Measurements from ENCODE around the gene KCNQ1. TPM values are rescaled to one million over a fixed set of nuclear protein-coding genes. Genes with fewer than 3 reads are reported as not detected.

KCNQ1 gene
- total and polyA plus RNA-seq, 7 experiments from 2014 or later, result 14.7 to 46.4 (median 36.9) TPM

DNA sequence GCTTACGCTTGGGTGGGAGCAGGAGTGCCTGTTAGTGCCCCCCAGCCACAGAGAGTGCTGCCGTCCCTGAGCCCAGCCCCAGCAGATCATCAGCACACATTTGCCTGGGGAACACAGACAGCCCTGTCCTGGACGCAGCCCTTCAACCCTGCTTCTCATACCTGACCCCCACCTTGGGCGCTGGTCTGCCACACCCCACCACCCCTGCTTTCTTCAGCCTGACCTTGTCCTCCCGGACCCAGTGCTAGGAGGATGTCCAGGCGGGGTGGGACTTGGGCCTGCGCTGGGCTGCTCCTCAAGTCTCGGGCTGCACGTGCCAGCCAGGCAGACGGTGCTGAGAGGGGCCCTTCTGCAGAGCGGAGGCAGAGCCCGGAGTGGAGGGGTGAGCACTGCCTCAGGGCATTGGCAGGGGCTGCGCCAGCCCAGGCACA, 135.8 kb downstream of the KCNQ1 start:
- Histone ChIP-seq H3K4me3 (ENCODE audit: low read length) (no peak overlapping the region), H3K36me3 (ENCODE audit: control insufficient read depth in 2 of 3, insufficient read depth in 3 of 3, low read length in 3 of 3) (peaks cover 0 to 61% (median 0%) of the 10 kb centered on the region in 3 experiments), H3K9me3 (ENCODE audit: control insufficient read depth in 2 of 3, low read length in 3 of 3) (no peaks in the 10 kb centered on the region), H3K4me1 (ENCODE audit: control insufficient read depth in 2 of 2, insufficient read depth in 2 of 2, low read length in 2 of 2) (no peaks in the 10 kb centered on the region), H3K27ac (ENCODE audit: low read depth, low read length) (no peak overlapping the region), H3K27me3 (ENCODE audit: control insufficient read depth in 2 of 2, insufficient read depth in 2 of 2, low read length in 2 of 2) (no peaks in the 10 kb centered on the region)
- DNase-seq (peak in 2 of 9 donors; percentile 3 to 13), ATAC-seq (no peak)
- Mint-ChIP-seq H3K36me3 (peaks cover 0 to 3% (median 0%) of the 10 kb centered on the region in 5 donors), H3K27ac (no peak overlapping the region), H3K4me3 (no peak overlapping the region), H3K9me3 (no peaks in the 10 kb centered on the region), H3K4me1 (peaks cover 0 to 2% (median 0%) of the 10 kb centered on the region in 7 donors), H3K27me3 (no peaks in the 10 kb centered on the region)
- CTCF ChIA-PET, result no interaction called here
- intact Hi-C loops (cut with micrococcal nuclease), result no loop called here
- POLR2A ChIA-PET, result no interaction called here

DNA sequence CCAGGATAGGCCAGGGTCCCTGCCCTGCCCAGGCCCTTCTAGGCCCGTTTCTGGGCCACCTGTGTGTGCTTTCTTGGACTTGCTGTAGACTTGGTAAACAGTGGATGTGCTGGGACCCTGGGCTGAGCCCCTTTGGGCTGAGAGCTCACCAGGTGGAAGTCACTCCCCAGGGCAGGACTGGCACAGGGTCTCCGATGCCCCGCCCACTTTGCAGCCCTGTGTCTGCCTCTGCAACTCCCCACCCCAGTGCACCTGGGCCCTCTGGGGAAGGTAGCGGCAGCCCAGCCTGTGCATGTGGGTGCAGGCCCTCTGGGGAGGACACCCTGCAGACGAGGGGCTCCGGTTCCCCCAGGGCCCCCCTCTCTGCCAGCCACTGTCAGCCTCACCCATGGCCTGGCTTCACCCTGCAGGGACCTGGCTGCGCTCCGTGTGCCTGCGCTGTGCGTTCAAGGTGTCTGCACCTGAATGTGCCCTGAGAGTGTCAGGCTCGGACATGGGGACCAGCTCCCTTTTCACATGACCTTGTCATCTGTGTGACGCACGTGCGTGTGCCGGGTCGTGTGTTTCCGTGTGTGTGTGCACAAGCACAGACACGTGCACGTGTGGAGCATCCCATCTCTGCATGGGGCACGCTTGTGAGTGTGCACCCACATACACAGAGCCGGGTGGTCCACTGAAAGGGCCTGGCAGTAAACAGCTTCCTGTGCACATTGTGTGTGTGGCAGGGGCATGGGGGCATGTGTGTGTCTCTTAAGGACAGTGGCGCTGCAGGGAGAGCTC, 136.5 kb downstream of the KCNQ1 start:
- Mint-ChIP-seq H3K4me1 (peaks cover 0 to 2% (median 0%) of the 10 kb centered on the region in 7 donors), H3K36me3 (peaks cover 0 to 3% (median 0%) of the 10 kb centered on the region in 5 donors), H3K4me3 (no peak overlapping the region), H3K27ac (no peak overlapping the region), H3K9me3 (no peaks in the 10 kb centered on the region), H3K27me3 (no peaks in the 10 kb centered on the region)
- Histone ChIP-seq H3K36me3 (ENCODE audit: control insufficient read depth in 2 of 3, insufficient read depth in 3 of 3, low read length in 3 of 3) (peaks cover 0 to 62% (median 0%) of the 10 kb centered on the region in 3 experiments), H3K27ac (ENCODE audit: low read depth, low read length) (no peak overlapping the region), H3K27me3 (ENCODE audit: control insufficient read depth in 2 of 2, insufficient read depth in 2 of 2, low read length in 2 of 2) (no peaks in the 10 kb centered on the region), H3K4me1 (ENCODE audit: control insufficient read depth in 2 of 2, insufficient read depth in 2 of 2, low read length in 2 of 2) (no peaks in the 10 kb centered on the region), H3K4me3 (ENCODE audit: low read length) (no peak overlapping the region), H3K9me3 (ENCODE audit: control insufficient read depth in 2 of 3, low read length in 3 of 3) (no peaks in the 10 kb centered on the region)
- ATAC-seq (no peak), DNase-seq (peak in 2 of 9 donors; percentile 3 to 18)
- ChIA-PET CTCF (no interaction called here), POLR2A (interaction anchor here (0.5 kb wide), 1 partner anchor 841 kb away, joined by 3 read pairs; no protein-coding TSS in a partner anchor)
- intact Hi-C loops (cut with micrococcal nuclease), result no loop called here

DNA sequence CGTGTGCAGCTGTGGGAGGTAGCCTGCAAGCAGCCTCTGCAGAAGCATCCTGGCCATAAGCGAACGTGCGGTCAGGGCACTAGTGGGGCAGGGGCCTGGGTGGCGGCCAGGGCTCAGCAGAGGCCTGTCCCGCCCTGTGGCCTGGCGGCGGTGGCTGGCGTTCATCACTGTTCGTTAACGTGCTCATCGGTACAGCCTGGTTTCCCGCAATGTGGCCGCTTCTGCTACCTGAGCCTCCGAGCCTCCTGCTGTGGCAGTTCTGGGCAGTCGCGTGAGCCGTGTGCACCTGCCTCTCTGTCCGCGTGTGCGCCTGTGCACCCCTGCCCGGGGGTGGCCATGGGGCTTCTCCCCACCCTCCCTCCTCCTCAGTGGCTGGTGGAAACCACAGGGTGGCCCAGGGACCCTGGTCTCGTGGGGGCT, 137.1 kb downstream of the KCNQ1 start:
- POLR2A ChIA-PET, result no interaction called here
- H3K27ac Mint-ChIP-seq, result no peak overlapping the region
- peak in 1 of 9 donors; percentile 13 for DNase-seq
- Histone ChIP-seq H3K27me3 (ENCODE audit: control insufficient read depth in 2 of 2, insufficient read depth in 2 of 2, low read length in 2 of 2) (no peaks in the 10 kb centered on the region), H3K4me3 (ENCODE audit: low read length) (no peak overlapping the region), H3K9me3 (ENCODE audit: control insufficient read depth in 2 of 3, low read length in 3 of 3) (no peaks in the 10 kb centered on the region), H3K27ac (ENCODE audit: low read depth, low read length) (no peak overlapping the region), H3K4me1 (ENCODE audit: control insufficient read depth in 2 of 2, insufficient read depth in 2 of 2, low read length in 2 of 2) (no peaks in the 10 kb centered on the region), H3K36me3 (ENCODE audit: control insufficient read depth in 2 of 3, insufficient read depth in 3 of 3, low read length in 3 of 3) (peaks cover 0 to 62% (median 0%) of the 10 kb centered on the region in 3 experiments)
- no peaks in the 10 kb centered on the region for H3K27me3 Mint-ChIP-seq
- intact Hi-C loops (cut with micrococcal nuclease), result no loop called here
- ATAC-seq, result no peak
- peaks cover 0 to 2% (median 0%) of the 10 kb centered on the region in 7 donors for H3K4me1 Mint-ChIP-seq
- no peak overlapping the region for H3K4me3 Mint-ChIP-seq
- CTCF ChIA-PET, result no interaction called here
- no peaks in the 10 kb centered on the region for H3K9me3 Mint-ChIP-seq
- peaks cover 0 to 3% (median 0%) of the 10 kb centered on the region in 5 donors for H3K36me3 Mint-ChIP-seq

DNA sequence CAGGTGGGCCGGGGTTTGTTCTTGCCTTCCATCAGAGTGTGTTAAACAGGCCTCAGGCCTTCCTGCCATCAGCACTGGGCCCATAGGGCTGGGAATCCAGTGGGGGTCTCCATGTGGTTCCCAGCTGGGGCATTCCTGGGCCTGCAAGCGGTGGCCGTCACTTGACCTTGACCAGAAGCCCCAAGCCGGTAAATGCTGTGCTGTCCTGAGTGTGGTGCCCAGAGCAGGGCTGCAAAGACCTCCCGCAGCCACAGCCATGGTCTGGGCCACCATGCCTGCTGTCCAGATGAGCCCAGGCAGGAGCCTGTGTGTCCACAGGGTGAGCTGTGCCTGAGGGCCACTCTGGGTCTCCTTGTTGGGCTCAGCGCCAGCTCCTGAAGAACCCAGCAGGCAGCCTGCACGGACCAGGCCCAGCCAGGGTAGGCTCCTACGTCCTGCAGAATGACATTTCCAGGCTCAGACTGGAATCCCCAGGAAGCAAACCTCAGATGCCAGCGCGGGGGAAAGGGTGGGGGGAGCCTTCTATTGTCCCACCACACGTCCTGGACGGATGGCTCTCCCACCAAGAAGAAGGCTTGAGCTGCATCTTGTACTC, 137.6 kb downstream of the KCNQ1 start:
- Histone ChIP-seq H3K27ac (ENCODE audit: low read depth, low read length) (no peak overlapping the region), H3K27me3 (ENCODE audit: control insufficient read depth in 2 of 2, insufficient read depth in 2 of 2, low read length in 2 of 2) (no peaks in the 10 kb centered on the region), H3K4me3 (ENCODE audit: low read length) (no peak overlapping the region), H3K36me3 (ENCODE audit: control insufficient read depth in 2 of 3, insufficient read depth in 3 of 3, low read length in 3 of 3) (peaks cover 0 to 62% (median 0%) of the 10 kb centered on the region in 3 experiments), H3K4me1 (ENCODE audit: control insufficient read depth in 2 of 2, insufficient read depth in 2 of 2, low read length in 2 of 2) (no peaks in the 10 kb centered on the region), H3K9me3 (ENCODE audit: control insufficient read depth in 2 of 3, low read length in 3 of 3) (no peaks in the 10 kb centered on the region)
- H3K36me3 Mint-ChIP-seq, result peaks cover 0 to 3% (median 0%) of the 10 kb centered on the region in 5 donors
- intact Hi-C loops (cut with micrococcal nuclease), result no loop called here
- no peaks in the 10 kb centered on the region for H3K27me3 Mint-ChIP-seq
- peaks cover 0 to 2% (median 0%) of the 10 kb centered on the region in 7 donors for H3K4me1 Mint-ChIP-seq
- DNase-seq (peak in 2 of 9 donors; percentile 1 to 18), ATAC-seq (no peak)
- CTCF ChIA-PET, result no interaction called here
- no peak overlapping the region for H3K27ac Mint-ChIP-seq
- H3K4me3 Mint-ChIP-seq, result no peak overlapping the region
- POLR2A ChIA-PET, result no interaction called here
- no peaks in the 10 kb centered on the region for H3K9me3 Mint-ChIP-seq

- DNase-seq, result peak in 2 of 9 donors; percentile 3 to 19
- H3K4me3 Mint-ChIP-seq, result no peak overlapping the region
- Histone ChIP-seq H3K9me3 (ENCODE audit: control insufficient read depth in 2 of 3, low read length in 3 of 3) (no peaks in the 10 kb centered on the region), H3K27ac (ENCODE audit: low read depth, low read length) (no peak overlapping the region), H3K4me1 (ENCODE audit: control insufficient read depth in 2 of 2, insufficient read depth in 2 of 2, low read length in 2 of 2) (no peaks in the 10 kb centered on the region), H3K36me3 (ENCODE audit: control insufficient read depth in 2 of 3, insufficient read depth in 3 of 3, low read length in 3 of 3) (peaks cover 0 to 63% (median 0%) of the 10 kb centered on the region in 3 experiments), H3K4me3 (ENCODE audit: low read length) (no peak overlapping the region), H3K27me3 (ENCODE audit: control insufficient read depth in 2 of 2, insufficient read depth in 2 of 2, low read length in 2 of 2) (no peaks in the 10 kb centered on the region)
- no peak for ATAC-seq
- no peaks in the 10 kb centered on the region for H3K9me3 Mint-ChIP-seq
- ChIA-PET POLR2A (no interaction called here), CTCF (no interaction called here)
- intact Hi-C loops (cut with micrococcal nuclease), result no loop called here
- H3K4me1 Mint-ChIP-seq, result peaks cover 0 to 2% (median 0%) of the 10 kb centered on the region in 7 donors
- H3K27me3 Mint-ChIP-seq, result no peaks in the 10 kb centered on the region
- no peak overlapping the region for H3K27ac Mint-ChIP-seq
- peaks cover 0 to 4% (median 0%) of the 10 kb centered on the region in 5 donors for H3K36me3 Mint-ChIP-seq
Observed at GRCh38 chr11:2582946-2583604, 138.3 kb downstream of the KCNQ1 start.

DNA sequence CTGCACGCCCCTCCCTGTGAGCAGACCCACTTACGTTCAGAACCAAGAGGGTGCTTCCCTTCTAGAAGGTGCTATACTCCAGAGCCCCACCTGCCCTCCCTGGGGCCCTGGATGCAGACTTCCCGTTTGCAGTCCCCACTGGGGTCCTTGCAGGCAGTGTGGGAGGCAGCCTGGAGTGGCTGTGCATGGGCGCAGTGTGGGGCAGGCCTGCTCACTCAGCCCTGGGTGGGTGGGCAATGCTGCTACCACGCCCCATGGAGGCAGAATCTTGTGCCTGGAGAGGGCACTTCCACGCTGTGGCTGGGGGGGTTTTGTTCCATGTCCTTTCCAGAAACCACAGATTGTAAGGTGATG, 138.8 kb downstream of the KCNQ1 start:
- no peak overlapping the region for H3K27ac ChIP-seq (ENCODE audit: low read depth, low read length)
- intact Hi-C loops (cut with micrococcal nuclease), result no loop called here
- Mint-ChIP-seq H3K4me3 (no peak overlapping the region), H3K27ac (no peak overlapping the region), H3K4me1 (peaks cover 0 to 2% (median 0%) of the 10 kb centered on the region in 7 donors), H3K9me3 (no peaks in the 10 kb centered on the region), H3K27me3 (no peaks in the 10 kb centered on the region), H3K36me3 (peaks cover 0 to 6% (median 0%) of the 10 kb centered on the region in 5 donors)
- no peaks in the 10 kb centered on the region for H3K9me3 ChIP-seq (ENCODE audit: control insufficient read depth in 2 of 3, low read length in 3 of 3)
- H3K4me1 ChIP-seq (ENCODE audit: control insufficient read depth in 2 of 2, insufficient read depth in 2 of 2, low read length in 2 of 2), result no peaks in the 10 kb centered on the region
- H3K4me3 ChIP-seq (ENCODE audit: low read length), result no peak overlapping the region
- no peaks in the 10 kb centered on the region for H3K27me3 ChIP-seq (ENCODE audit: control insufficient read depth in 2 of 2, insufficient read depth in 2 of 2, low read length in 2 of 2)
- CTCF ChIA-PET, result no interaction called here
- ATAC-seq (no peak), DNase-seq (peak in 1 of 9 donors; percentile 3)
- POLR2A ChIA-PET, result no interaction called here
- H3K36me3 ChIP-seq (ENCODE audit: control insufficient read depth in 2 of 3, insufficient read depth in 3 of 3, low read length in 3 of 3), result peaks cover 0 to 66% (median 0%) of the 10 kb centered on the region in 3 experiments

Data from naive thymus-derived CD4-positive, alpha-beta T cell (primary cell).